Measurements from ENCODE around the gene PDE9A. TPM values are rescaled to one million over a fixed set of nuclear protein-coding genes. Genes with fewer than 3 reads are reported as not detected.

PDE9A gene
- total and polyA plus RNA-seq, 5 donors from 2014 or later, result 1.4 to 7.3 (median 2.6) TPM

- peaks cover 5 to 68% (median 22%) of the 10 kb centered on the region in 4 donors for H3K4me1 Mint-ChIP-seq
- no peak for ATAC-seq (ENCODE audit: low read depth in 2 of 2)
Observed at GRCh38 chr21:42784276-42784675, 130.9 kb downstream of the PDE9A start.

GRCh38 chr21:42784896-42785451, 131.6 kb downstream of the PDE9A start:
- H3K36me3 ChIP-seq (ENCODE audit: control insufficient read depth, insufficient read depth, low read length), result no peaks in the 10 kb centered on the region
- H3K4me1 ChIP-seq (ENCODE audit: control insufficient read depth, insufficient read depth, low read length, poor library complexity, severe bottlenecking), result peaks cover 40% of the 10 kb centered on the region
- H3K27ac ChIP-seq (ENCODE audit: insufficient read depth, low read length, poor library complexity, severe bottlenecking), result peak overlapping the region; percentile 57
- peaks cover 5 to 65% (median 22%) of the 10 kb centered on the region in 4 donors for H3K4me1 Mint-ChIP-seq
- H3K4me3 Mint-ChIP-seq, result peak overlapping the region in 3 of 4 donors; percentile 69 to 76 (median 71)
- H3K27ac Mint-ChIP-seq, result peak overlapping the region; percentile 87 to 93 (median 91)
- H3K27me3 ChIP-seq (ENCODE audit: control insufficient read depth, insufficient read depth, low read length), result no peaks in the 10 kb centered on the region
- H3K36me3 Mint-ChIP-seq, result peaks cover 4% of the 10 kb centered on the region
- H3K9me3 Mint-ChIP-seq, result peaks cover 0 to 4% (median 0%) of the 10 kb centered on the region in 7 donors
- no peak for ATAC-seq (ENCODE audit: low read depth in 2 of 2)
- peaks cover 11% of the 10 kb centered on the region for H3K27me3 Mint-ChIP-seq
- H3K4me3 ChIP-seq (ENCODE audit: low read depth, low read length), result no peak overlapping the region
- DNase-seq, result no peak
- no peaks in the 10 kb centered on the region for H3K9me3 ChIP-seq (ENCODE audit: control insufficient read depth in 2 of 2, low read length in 2 of 2)

More at GRCh38 chr21:42784276-42784675, 130.9 kb downstream of the PDE9A start:
- H3K9me3 Mint-ChIP-seq, result peaks cover 0 to 4% (median 0%) of the 10 kb centered on the region in 7 donors
- peak overlapping the region; percentile 88 for H3K27ac ChIP-seq (ENCODE audit: insufficient read depth, low read length, poor library complexity, severe bottlenecking)
- no peaks in the 10 kb centered on the region for H3K27me3 ChIP-seq (ENCODE audit: control insufficient read depth, insufficient read depth, low read length)
- no peak for DNase-seq
- H3K36me3 Mint-ChIP-seq, result peaks cover 4% of the 10 kb centered on the region
- H3K4me3 ChIP-seq (ENCODE audit: low read depth, low read length), result peak overlapping the region; percentile 70
- H3K27ac Mint-ChIP-seq, result peak overlapping the region; percentile 99 to 100 (median 99)
- no peaks in the 10 kb centered on the region for H3K36me3 ChIP-seq (ENCODE audit: control insufficient read depth, insufficient read depth, low read length)
- H3K4me3 Mint-ChIP-seq, result peak overlapping the region; percentile 79 to 91 (median 88)
- no peaks in the 10 kb centered on the region for H3K9me3 ChIP-seq (ENCODE audit: control insufficient read depth in 2 of 2, low read length in 2 of 2)
- peaks cover 40% of the 10 kb centered on the region for H3K4me1 ChIP-seq (ENCODE audit: control insufficient read depth, insufficient read depth, low read length, poor library complexity, severe bottlenecking)
- peaks cover 11% of the 10 kb centered on the region for H3K27me3 Mint-ChIP-seq

GRCh38 chr21:42785666-42786427, 132.4 kb downstream of the PDE9A start:
- Mint-ChIP-seq H3K36me3 (peaks cover 4% of the 10 kb centered on the region), H3K4me3 (peak overlapping the region in 2 of 4 donors; percentile 69 to 74), H3K4me1 (peaks cover 5 to 60% (median 22%) of the 10 kb centered on the region in 4 donors), H3K27me3 (peaks cover 10% of the 10 kb centered on the region), H3K27ac (peak overlapping the region; percentile 87 to 93 (median 91)), H3K9me3 (peaks cover 0 to 4% (median 0%) of the 10 kb centered on the region in 7 donors)
- DNase-seq, result no peak
- H3K36me3 ChIP-seq (ENCODE audit: control insufficient read depth, insufficient read depth, low read length), result no peaks in the 10 kb centered on the region
- H3K4me1 ChIP-seq (ENCODE audit: control insufficient read depth, insufficient read depth, low read length, poor library complexity, severe bottlenecking), result peaks cover 40% of the 10 kb centered on the region
- ATAC-seq (ENCODE audit: low read depth in 2 of 2), result no peak
- no peak overlapping the region for H3K27ac ChIP-seq (ENCODE audit: insufficient read depth, low read length, poor library complexity, severe bottlenecking)
- no peaks in the 10 kb centered on the region for H3K27me3 ChIP-seq (ENCODE audit: control insufficient read depth, insufficient read depth, low read length)
- no peaks in the 10 kb centered on the region for H3K9me3 ChIP-seq (ENCODE audit: control insufficient read depth in 2 of 2, low read length in 2 of 2)
- H3K4me3 ChIP-seq (ENCODE audit: low read depth, low read length), result no peak overlapping the region

- no peak overlapping the region for H3K4me3 Mint-ChIP-seq
- H3K27me3 Mint-ChIP-seq, result peaks cover 10% of the 10 kb centered on the region
- ATAC-seq (ENCODE audit: low read depth in 2 of 2) (no peak), DNase-seq (no peak)
- H3K4me3 ChIP-seq (ENCODE audit: low read depth, low read length), result no peak overlapping the region
- no peaks in the 10 kb centered on the region for H3K36me3 ChIP-seq (ENCODE audit: control insufficient read depth, insufficient read depth, low read length)
- H3K9me3 ChIP-seq (ENCODE audit: control insufficient read depth in 2 of 2, low read length in 2 of 2), result no peaks in the 10 kb centered on the region
- peak overlapping the region; percentile 67 to 88 (median 87) for H3K27ac Mint-ChIP-seq
- H3K27me3 ChIP-seq (ENCODE audit: control insufficient read depth, insufficient read depth, low read length), result no peaks in the 10 kb centered on the region
- H3K27ac ChIP-seq (ENCODE audit: insufficient read depth, low read length, poor library complexity, severe bottlenecking), result no peak overlapping the region
- peaks cover 33% of the 10 kb centered on the region for H3K4me1 ChIP-seq (ENCODE audit: control insufficient read depth, insufficient read depth, low read length, poor library complexity, severe bottlenecking)
- H3K4me1 Mint-ChIP-seq, result peaks cover 5 to 51% (median 22%) of the 10 kb centered on the region in 4 donors
- peaks cover 0 to 4% (median 0%) of the 10 kb centered on the region in 7 donors for H3K9me3 Mint-ChIP-seq
- peaks cover 4% of the 10 kb centered on the region for H3K36me3 Mint-ChIP-seq
Observed at GRCh38 chr21:42786884-42787283, 133.5 kb downstream of the PDE9A start.

- ATAC-seq (ENCODE audit: low read depth in 2 of 2), result no peak
- Histone ChIP-seq H3K36me3 (ENCODE audit: control insufficient read depth, insufficient read depth, low read length) (no peaks in the 10 kb centered on the region), H3K27me3 (ENCODE audit: control insufficient read depth, insufficient read depth, low read length) (no peaks in the 10 kb centered on the region), H3K9me3 (ENCODE audit: control insufficient read depth in 2 of 2, low read length in 2 of 2) (no peaks in the 10 kb centered on the region), H3K27ac (ENCODE audit: insufficient read depth, low read length, poor library complexity, severe bottlenecking) (no peak overlapping the region), H3K4me1 (ENCODE audit: control insufficient read depth, insufficient read depth, low read length, poor library complexity, severe bottlenecking) (peaks cover 26% of the 10 kb centered on the region), H3K4me3 (ENCODE audit: low read depth, low read length) (no peak overlapping the region)
- Mint-ChIP-seq H3K27ac (peak overlapping the region in 1 of 3 donors; percentile 9), H3K27me3 (peaks cover 4% of the 10 kb centered on the region), H3K9me3 (peaks cover 0 to 4% (median 0%) of the 10 kb centered on the region in 7 donors), H3K4me1 (peaks cover 5 to 44% (median 17%) of the 10 kb centered on the region in 4 donors), H3K4me3 (no peak overlapping the region), H3K36me3 (peaks cover 4% of the 10 kb centered on the region)
- DNase-seq, result no peak
Observed at GRCh38 chr21:42787613-42788012, 134.2 kb downstream of the PDE9A start.

GRCh38 chr21:42790520-42791065, 137.2 kb downstream of the PDE9A start:
- Mint-ChIP-seq H3K4me3 (no peak overlapping the region), H3K36me3 (peaks cover 7% of the 10 kb centered on the region), H3K27me3 (peaks cover 4% of the 10 kb centered on the region), H3K27ac (peak overlapping the region in 2 of 3 donors; percentile 54 to 74), H3K9me3 (peaks cover 0 to 4% (median 0%) of the 10 kb centered on the region in 7 donors), H3K4me1 (peaks cover 0 to 18% (median 2%) of the 10 kb centered on the region in 4 donors)
- DNase-seq (no peak), ATAC-seq (ENCODE audit: low read depth in 2 of 2) (no peak)
- Histone ChIP-seq H3K4me3 (ENCODE audit: low read depth, low read length) (no peak overlapping the region), H3K9me3 (ENCODE audit: control insufficient read depth in 2 of 2, low read length in 2 of 2) (no peaks in the 10 kb centered on the region), H3K4me1 (ENCODE audit: control insufficient read depth, insufficient read depth, low read length, poor library complexity, severe bottlenecking) (peaks cover 3% of the 10 kb centered on the region), H3K27me3 (ENCODE audit: control insufficient read depth, insufficient read depth, low read length) (no peaks in the 10 kb centered on the region), H3K27ac (ENCODE audit: insufficient read depth, low read length, poor library complexity, severe bottlenecking) (no peak overlapping the region), H3K36me3 (ENCODE audit: control insufficient read depth, insufficient read depth, low read length) (no peaks in the 10 kb centered on the region)

GRCh38 chr21:42793774-42794173, 140.4 kb downstream of the PDE9A start:
- DNase-seq (no peak), ATAC-seq (ENCODE audit: low read depth in 2 of 2) (no peak)
- Histone ChIP-seq H3K4me3 (ENCODE audit: low read depth, low read length) (no peak overlapping the region), H3K9me3 (ENCODE audit: control insufficient read depth in 2 of 2, low read length in 2 of 2) (no peaks in the 10 kb centered on the region), H3K27ac (ENCODE audit: insufficient read depth, low read length, poor library complexity, severe bottlenecking) (no peak overlapping the region), H3K36me3 (ENCODE audit: control insufficient read depth, insufficient read depth, low read length) (no peaks in the 10 kb centered on the region), H3K27me3 (ENCODE audit: control insufficient read depth, insufficient read depth, low read length) (no peaks in the 10 kb centered on the region), H3K4me1 (ENCODE audit: control insufficient read depth, insufficient read depth, low read length, poor library complexity, severe bottlenecking) (no peaks in the 10 kb centered on the region)
- Mint-ChIP-seq H3K9me3 (peaks cover 0 to 1% (median 0%) of the 10 kb centered on the region in 7 donors), H3K36me3 (peaks cover 6% of the 10 kb centered on the region), H3K4me3 (no peak overlapping the region), H3K4me1 (peaks cover 0 to 5% (median 3%) of the 10 kb centered on the region in 4 donors), H3K27me3 (peaks cover 4% of the 10 kb centered on the region), H3K27ac (no peak overlapping the region)
